GM18526 (cell line): ENCODE data around the gene HECW1.

Source experiments
- POLR2A ChIP-seq: IDR thresholded peaks from 3 replicates; pipeline ENCODE4 v1.6.1; 2011; ENCODE audit not compliant: insufficient read length; ENCODE audit errors: extremely low read depth

Gene HECW1

GRCh38 chr7:43208242-43208641 lies 95.8 kb downstream of the HECW1 start:
- TF ChIP-seq POLR2A: no peak

GRCh38 chr7:43211286-43211685 lies 98.8 kb downstream of the HECW1 start:
- no peak for TF ChIP-seq POLR2A

GRCh38 chr7:43211693-43212092 lies 99.2 kb downstream of the HECW1 start:
- TF ChIP-seq POLR2A: no peak

GRCh38 chr7:43212921-43213320 lies 100.5 kb downstream of the HECW1 start:
- no peak for TF ChIP-seq POLR2A

GRCh38 chr7:43215061-43215460 lies 102.6 kb downstream of the HECW1 start:
- no peak for TF ChIP-seq POLR2A

GRCh38 chr7:43217055-43217454 lies 104.6 kb downstream of the HECW1 start:
- no peak for TF ChIP-seq POLR2A

GRCh38 chr7:43220250-43220649 lies 107.8 kb downstream of the HECW1 start:
- TF ChIP-seq POLR2A: no peak

- no peak for TF ChIP-seq POLR2A
Observed at GRCh38 chr7:43220742-43221141, 108.3 kb downstream of the HECW1 start.

GRCh38 chr7:43229801-43230200 lies 117.4 kb downstream of the HECW1 start:
- no peak for TF ChIP-seq POLR2A

- no peak for TF ChIP-seq POLR2A
Observed at GRCh38 chr7:43232366-43232765, 119.9 kb downstream of the HECW1 start.

- no peak for TF ChIP-seq POLR2A
Observed at GRCh38 chr7:43234073-43234472, 121.6 kb downstream of the HECW1 start.

GRCh38 chr7:43234968-43235367 lies 122.5 kb downstream of the HECW1 start:
- no peak for TF ChIP-seq POLR2A

- no peak for TF ChIP-seq POLR2A
Observed at GRCh38 chr7:43240565-43240964, 128.1 kb downstream of the HECW1 start.

GRCh38 chr7:43242628-43243255 lies 130.3 kb downstream of the HECW1 start:
- TF ChIP-seq POLR2A: no peak

GRCh38 chr7:43244232-43244631 lies 131.8 kb downstream of the HECW1 start:
- no peak for TF ChIP-seq POLR2A

- no peak for TF ChIP-seq POLR2A
Observed at GRCh38 chr7:43244784-43245183, 132.3 kb downstream of the HECW1 start.

- no peak for TF ChIP-seq POLR2A
Observed at GRCh38 chr7:43247757-43248156, 135.3 kb downstream of the HECW1 start.

GRCh38 chr7:43248553-43248952 lies 136.1 kb downstream of the HECW1 start:
- TF ChIP-seq POLR2A: no peak
